SK-N-SH treated with all-trans-retinoic acid at 6 μM for 48 hours (cell line): ENCODE measurements around the gene ZNF496.

Experiments
- ATAC-seq: fragments of 200-7000 bp; cut with Tn5 transposase; 3 replicates; pipeline ENCODE4 v1.9.1; 2020; ENCODE audit warnings: mild to moderate bottlenecking, moderate library complexity
- ARNTL ChIP-seq: fragments of 450-650 bp; formaldehyde crosslinking; IDR thresholded peaks from 2 replicates; pipeline ENCODE4 v1.5.0; 2020; ENCODE audit warnings: low read depth, mild to moderate bottlenecking, moderate library complexity, borderline replicate concordance
- BACH2 ChIP-seq: fragments of 250-450 bp; sonication (Bioruptor Pico); IDR thresholded peaks from 2 replicates; pipeline ENCODE4 v1.9.0; 2021; ENCODE audit warnings: mild to moderate bottlenecking, borderline replicate concordance
- ESRRG ChIP-seq: fragments of 250-450 bp; sonication (Bioruptor Pico); IDR thresholded peaks from 2 replicates; pipeline ENCODE4 v1.6.1; 2021; ENCODE audit warnings: mild to moderate bottlenecking
- GLIS3 ChIP-seq: fragments of 250-450 bp; sonication (Bioruptor Pico); IDR thresholded peaks from 2 replicates; pipeline ENCODE4 v1.5.0; 2020; ENCODE audit warnings: mild to moderate bottlenecking, moderate library complexity
- ISL1 ChIP-seq: fragments of 250-450 bp; sonication (Bioruptor Pico); IDR thresholded peaks from 2 replicates; pipeline ENCODE4 v2.1.2; 2022; ENCODE audit warnings: mild to moderate bottlenecking, moderate library complexity
- OSR1 ChIP-seq: fragments of 250-450 bp; sonication (Bioruptor Pico); IDR thresholded peaks from 2 replicates; pipeline ENCODE4 v1.8.0; 2022; ENCODE audit warnings: moderate library complexity, mild to moderate bottlenecking, inconsistent platforms
- PATZ1 ChIP-seq: fragments of 250-450 bp; sonication (Bioruptor Pico); IDR thresholded peaks from 2 replicates; pipeline ENCODE4 v1.8.0; 2020; ENCODE audit warnings: mild to moderate bottlenecking, moderate library complexity, borderline replicate concordance
- PPARA ChIP-seq: fragments of 250-450 bp; sonication (Bioruptor Pico); IDR thresholded peaks from 2 replicates; pipeline ENCODE4 v1.5.0; 2020; ENCODE audit warnings: mild to moderate bottlenecking, borderline replicate concordance
- RARB ChIP-seq: fragments of 250-450 bp; sonication (Bioruptor Pico); IDR thresholded peaks from 2 replicates; pipeline ENCODE4 v1.8.0; 2021; ENCODE audit warnings: mild to moderate bottlenecking, moderate library complexity
- SNAI2 ChIP-seq: fragments of 250-450 bp; sonication (Bioruptor Pico); IDR thresholded peaks from 2 replicates; pipeline ENCODE4 v1.5.0; 2020; ENCODE audit warnings: mild to moderate bottlenecking, moderate library complexity
- TCF4 ChIP-seq: fragments of 250-450 bp; sonication (Bioruptor Pico); IDR thresholded peaks from 2 replicates; pipeline ENCODE4 v1.8.0; 2021; ENCODE audit warnings: mild to moderate bottlenecking, moderate library complexity, borderline replicate concordance
- TOX ChIP-seq: fragments of 250-450 bp; sonication (Bioruptor Pico); IDR thresholded peaks from 2 replicates; pipeline ENCODE4 v1.8.0; 2021; ENCODE audit warnings: mild to moderate bottlenecking, moderate library complexity, borderline replicate concordance
- ZC3H10 ChIP-seq: fragments of 250-450 bp; sonication (Bioruptor Pico); IDR thresholded peaks from 2 replicates; pipeline ENCODE4 v1.5.1; 2021; ENCODE audit warnings: mild to moderate bottlenecking, moderate library complexity
- ZFP3 ChIP-seq: fragments of 250-450 bp; sonication (Bioruptor Pico); IDR thresholded peaks from 2 replicates; pipeline ENCODE4 v1.5.0; 2020; ENCODE audit warnings: mild to moderate bottlenecking, moderate library complexity
- ZFP30 ChIP-seq: fragments of 450-650 bp; formaldehyde crosslinking; IDR thresholded peaks from 2 replicates; pipeline ENCODE4 v1.5.0; 2022; ENCODE audit warnings: mild to moderate bottlenecking, moderate library complexity
- ZNF565 ChIP-seq: fragments of 450-650 bp; formaldehyde crosslinking; conservative IDR thresholded peaks from 2 replicates; pipeline ENCODE4 v1.5.0; 2020; ENCODE audit warnings: low read depth, mild to moderate bottlenecking, moderate library complexity
- ZNF70 ChIP-seq: fragments of 450-650 bp; formaldehyde crosslinking; IDR thresholded peaks from 2 replicates; pipeline ENCODE4 v1.5.0; 2020; ENCODE audit warnings: mild to moderate bottlenecking, moderate library complexity
- ZNF8 ChIP-seq: fragments of 450-650 bp; formaldehyde crosslinking; IDR thresholded peaks from 2 replicates; pipeline ENCODE4 v1.5.0; 2020; ENCODE audit warnings: mild to moderate bottlenecking, moderate library complexity
- TF ChIP-seq, protein P1 (sequence below): fragments of 250-450 bp; sonication (Bioruptor Pico); IDR thresholded peaks from 2 replicates; pipeline ENCODE4 v1.8.0; 2021; ENCODE audit warnings: low read depth, mild to moderate bottlenecking, moderate library complexity, borderline replicate concordance
- TF ChIP-seq, protein P2 (sequence below): fragments of 250-450 bp; sonication (Bioruptor Pico); IDR thresholded peaks from 2 replicates; pipeline ENCODE4 v1.5.1; 2021; ENCODE audit warnings: mild to moderate bottlenecking, moderate library complexity
- TF ChIP-seq, protein P3 (sequence below): fragments of 250-450 bp; sonication (Bioruptor Pico); IDR thresholded peaks from 2 replicates; pipeline ENCODE4 v1.5.1; 2020; ENCODE audit warnings: low read depth, mild to moderate bottlenecking, moderate library complexity
- TF ChIP-seq, protein P4 (sequence below): fragments of 250-450 bp; sonication (Bioruptor Pico); IDR thresholded peaks from 2 replicates; pipeline ENCODE4 v1.5.0; 2020; ENCODE audit warnings: mild to moderate bottlenecking, moderate library complexity

The ZNF496 gene

GRCh38 chr1:247301176-247301540, 30.5 kb downstream of the ZNF496 start:
- ATAC-seq, result no peak
- TF ChIP-seq OSR1, result no peak
- no peak for TF ChIP-seq BACH2
- TF ChIP-seq, protein P1, sequence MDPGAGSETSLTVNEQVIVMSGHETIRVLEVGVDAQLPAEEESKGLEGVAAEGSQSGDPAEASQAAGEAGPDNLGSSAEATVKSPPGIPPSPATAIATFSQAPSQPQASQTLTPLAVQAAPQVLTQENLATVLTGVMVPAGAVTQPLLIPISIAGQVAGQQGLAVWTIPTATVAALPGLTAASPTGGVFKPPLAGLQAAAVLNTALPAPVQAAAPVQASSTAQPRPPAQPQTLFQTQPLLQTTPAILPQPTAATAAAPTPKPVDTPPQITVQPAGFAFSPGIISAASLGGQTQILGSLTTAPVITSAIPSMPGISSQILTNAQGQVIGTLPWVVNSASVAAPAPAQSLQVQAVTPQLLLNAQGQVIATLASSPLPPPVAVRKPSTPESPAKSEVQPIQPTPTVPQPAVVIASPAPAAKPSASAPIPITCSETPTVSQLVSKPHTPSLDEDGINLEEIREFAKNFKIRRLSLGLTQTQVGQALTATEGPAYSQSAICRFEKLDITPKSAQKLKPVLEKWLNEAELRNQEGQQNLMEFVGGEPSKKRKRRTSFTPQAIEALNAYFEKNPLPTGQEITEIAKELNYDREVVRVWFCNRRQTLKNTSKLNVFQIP, result no peak
- TF ChIP-seq ZC3H10, result no peak
- no peak for TF ChIP-seq PPARA
- TF ChIP-seq ZNF70 (CRISPR knock-in tag), result no peak
- no peak for TF ChIP-seq SNAI2 (CRISPR knock-in tag)
- TF ChIP-seq ZFP30 (CRISPR knock-in tag), result no peak
- TF ChIP-seq TCF4 (CRISPR knock-in tag), result no peak
- no peak for TF ChIP-seq ARNTL (CRISPR knock-in tag)
- TF ChIP-seq ZFP3 (CRISPR knock-in tag), result no peak
- TF ChIP-seq, protein P2, sequence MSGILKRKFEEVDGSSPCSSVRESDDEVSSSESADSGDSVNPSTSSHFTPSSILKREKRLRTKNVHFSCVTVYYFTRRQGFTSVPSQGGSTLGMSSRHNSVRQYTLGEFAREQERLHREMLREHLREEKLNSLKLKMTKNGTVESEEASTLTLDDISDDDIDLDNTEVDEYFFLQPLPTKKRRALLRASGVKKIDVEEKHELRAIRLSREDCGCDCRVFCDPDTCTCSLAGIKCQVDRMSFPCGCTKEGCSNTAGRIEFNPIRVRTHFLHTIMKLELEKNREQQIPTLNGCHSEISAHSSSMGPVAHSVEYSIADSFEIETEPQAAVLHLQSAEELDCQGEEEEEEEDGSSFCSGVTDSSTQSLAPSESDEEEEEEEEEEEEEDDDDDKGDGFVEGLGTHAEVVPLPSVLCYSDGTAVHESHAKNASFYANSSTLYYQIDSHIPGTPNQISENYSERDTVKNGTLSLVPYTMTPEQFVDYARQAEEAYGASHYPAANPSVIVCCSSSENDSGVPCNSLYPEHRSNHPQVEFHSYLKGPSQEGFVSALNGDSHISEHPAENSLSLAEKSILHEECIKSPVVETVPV, result no peak
- TF ChIP-seq, protein P3, sequence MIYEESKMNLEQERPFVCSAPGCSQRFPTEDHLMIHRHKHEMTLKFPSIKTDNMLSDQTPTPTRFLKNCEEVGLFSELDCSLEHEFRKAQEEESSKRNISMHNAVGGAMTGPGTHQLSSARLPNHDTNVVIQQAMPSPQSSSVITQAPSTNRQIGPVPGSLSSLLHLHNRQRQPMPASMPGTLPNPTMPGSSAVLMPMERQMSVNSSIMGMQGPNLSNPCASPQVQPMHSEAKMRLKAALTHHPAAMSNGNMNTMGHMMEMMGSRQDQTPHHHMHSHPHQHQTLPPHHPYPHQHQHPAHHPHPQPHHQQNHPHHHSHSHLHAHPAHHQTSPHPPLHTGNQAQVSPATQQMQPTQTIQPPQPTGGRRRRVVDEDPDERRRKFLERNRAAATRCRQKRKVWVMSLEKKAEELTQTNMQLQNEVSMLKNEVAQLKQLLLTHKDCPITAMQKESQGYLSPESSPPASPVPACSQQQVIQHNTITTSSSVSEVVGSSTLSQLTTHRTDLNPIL (CRISPR knock-in tag), result no peak
- TF ChIP-seq, protein P4, sequence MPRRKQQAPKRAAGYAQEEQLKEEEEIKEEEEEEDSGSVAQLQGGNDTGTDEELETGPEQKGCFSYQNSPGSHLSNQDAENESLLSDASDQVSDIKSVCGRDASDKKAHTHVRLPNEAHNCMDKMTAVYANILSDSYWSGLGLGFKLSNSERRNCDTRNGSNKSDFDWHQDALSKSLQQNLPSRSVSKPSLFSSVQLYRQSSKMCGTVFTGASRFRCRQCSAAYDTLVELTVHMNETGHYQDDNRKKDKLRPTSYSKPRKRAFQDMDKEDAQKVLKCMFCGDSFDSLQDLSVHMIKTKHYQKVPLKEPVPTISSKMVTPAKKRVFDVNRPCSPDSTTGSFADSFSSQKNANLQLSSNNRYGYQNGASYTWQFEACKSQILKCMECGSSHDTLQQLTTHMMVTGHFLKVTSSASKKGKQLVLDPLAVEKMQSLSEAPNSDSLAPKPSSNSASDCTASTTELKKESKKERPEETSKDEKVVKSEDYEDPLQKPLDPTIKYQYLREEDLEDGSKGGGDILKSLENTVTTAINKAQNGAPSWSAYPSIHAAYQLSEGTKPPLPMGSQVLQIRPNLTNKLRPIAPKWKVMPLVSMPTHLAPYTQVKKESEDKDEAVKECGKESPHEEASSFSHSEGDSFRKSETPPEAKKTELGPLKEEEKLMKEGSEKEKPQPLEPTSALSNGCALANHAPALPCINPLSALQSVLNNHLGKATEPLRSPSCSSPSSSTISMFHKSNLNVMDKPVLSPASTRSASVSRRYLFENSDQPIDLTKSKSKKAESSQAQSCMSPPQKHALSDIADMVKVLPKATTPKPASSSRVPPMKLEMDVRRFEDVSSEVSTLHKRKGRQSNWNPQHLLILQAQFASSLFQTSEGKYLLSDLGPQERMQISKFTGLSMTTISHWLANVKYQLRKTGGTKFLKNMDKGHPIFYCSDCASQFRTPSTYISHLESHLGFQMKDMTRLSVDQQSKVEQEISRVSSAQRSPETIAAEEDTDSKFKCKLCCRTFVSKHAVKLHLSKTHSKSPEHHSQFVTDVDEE (CRISPR knock-in tag), result no peak
- no peak for TF ChIP-seq TOX
- no peak for TF ChIP-seq PATZ1 (CRISPR knock-in tag)
- no peak for TF ChIP-seq RARB (CRISPR knock-in tag)
- no peak for TF ChIP-seq ZNF8 (CRISPR knock-in tag)
- no peak for TF ChIP-seq ESRRG (CRISPR knock-in tag)
- no peak for TF ChIP-seq ISL1 (CRISPR knock-in tag)

DNA sequence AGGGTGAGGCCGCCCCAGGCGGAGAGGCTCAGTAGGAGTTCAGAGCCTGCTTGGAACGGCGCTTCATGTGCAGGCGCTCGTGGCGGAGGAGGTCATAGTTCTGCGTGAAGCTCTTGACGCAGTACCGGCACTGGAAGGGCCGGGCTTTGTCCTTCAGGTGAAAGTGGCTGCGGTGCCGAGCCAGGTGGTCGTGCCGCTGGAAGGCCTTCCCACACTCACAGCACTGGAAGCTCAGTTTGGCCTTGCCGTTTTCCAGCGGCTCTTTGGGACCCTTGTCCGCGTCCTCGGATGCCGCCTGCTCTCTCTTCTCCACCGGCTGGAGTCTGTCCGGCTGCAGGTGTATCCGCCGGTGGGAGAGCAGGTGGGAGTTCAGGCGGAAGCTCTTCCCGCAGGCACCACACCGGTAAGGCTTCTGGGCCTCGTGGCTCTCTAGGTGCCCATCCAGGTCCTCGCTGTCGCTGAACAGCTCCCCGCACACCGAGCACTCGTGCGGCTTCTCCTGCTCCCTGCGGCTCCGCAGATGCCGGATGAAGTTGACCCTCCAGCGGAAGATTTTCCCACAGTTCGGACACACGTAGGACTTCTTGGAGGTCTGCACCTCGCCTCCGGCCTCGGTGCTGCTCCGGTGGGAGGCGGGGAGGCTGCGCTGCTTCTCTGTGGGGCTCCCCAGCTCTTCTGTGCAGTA, 31.0 kb downstream of the ZNF496 start:
- ATAC-seq, result no peak
- TF ChIP-seq GLIS3, result no peak
- TF ChIP-seq, protein P4 (CRISPR knock-in tag), result no peak
- TF ChIP-seq PPARA, result no peak
- TF ChIP-seq ZFP3 (CRISPR knock-in tag), result no peak
- TF ChIP-seq ZNF565 (CRISPR knock-in tag), result no peak
- TF ChIP-seq, protein P1, result no peak
- no peak for TF ChIP-seq TOX
- TF ChIP-seq, protein P3 (CRISPR knock-in tag), result no peak
- TF ChIP-seq SNAI2 (CRISPR knock-in tag), result no peak
- TF ChIP-seq ZNF8 (CRISPR knock-in tag), result no peak
- TF ChIP-seq, protein P2, result no peak
- TF ChIP-seq BACH2, result no peak
- TF ChIP-seq RARB (CRISPR knock-in tag), result no peak
- no peak for TF ChIP-seq ESRRG (CRISPR knock-in tag)
